Activated CD4-positive, alpha-beta memory T cell treated with anti-CD3 and anti-CD28 coated beads for 36 hours (primary cell): ENCODE data around the gene EED. TPM values are rescaled to one million over a fixed set of nuclear protein-coding genes. Genes with fewer than 3 reads are reported as not detected.
A peak's percentile ranks its signal among the peaks of the same experiment; 100 is the strongest.
"Not testable (repeated sequence)": the region's sequence is repeated elsewhere in the genome, so short reads cannot be mapped to it uniquely, and the experiment has no call there.

Experiments
- CTCF ChIA-PET: fragments of 350-600 bp; sonication (Branson Sonifier 250); formaldehyde crosslinking; loops from one replicate; lab custom pipeline; 2021; ENCODE audit warnings: antibody characterized with exemption, inconsistent platforms; lab: Charles Lee
- POLR2A ChIA-PET: fragments of 350-600 bp; sonication (Branson Sonifier 250); formaldehyde crosslinking; loops from one replicate; lab custom pipeline; 2021; ENCODE audit warnings: antibody characterized with exemption; lab: Charles Lee
- DNase-seq: peaks from one replicate; pipeline ENCODE4 v3.0.0-alpha.2; 2020
- H3K27ac Mint-ChIP-seq: one replicate; pipeline ENCODE4 v1.8.0; 2021; ENCODE audit warnings: mixed read lengths
- H3K27me3 Mint-ChIP-seq: one replicate; pipeline ENCODE4 v1.8.0; 2021; ENCODE audit warnings: mixed read lengths
- H3K36me3 Mint-ChIP-seq: one replicate; pipeline ENCODE4 v1.8.0; 2021; ENCODE audit warnings: mixed read lengths
- H3K4me1 Mint-ChIP-seq: one replicate; pipeline ENCODE4 v1.8.0; 2021; ENCODE audit warnings: low read depth, mixed read lengths
- H3K4me3 Mint-ChIP-seq: one replicate; pipeline ENCODE4 v1.8.0; 2021; ENCODE audit warnings: mild to moderate bottlenecking, mixed read lengths
- H3K9me3 Mint-ChIP-seq: one replicate; pipeline ENCODE4 v1.8.0; 2021; ENCODE audit warnings: mixed read lengths
- intact Hi-C: fragments of 100-400 bp; cut with micrococcal nuclease; formaldehyde crosslinking; loops from one replicate; pipeline ENCODE4 v1.15.1; 2023
- total RNA-seq, 2 experiments: library from RNA; stranded (reverse); gene quantifications; one replicate each; pipeline ENCODE4 v1.2.3, GENCODE V29; 2021

Gene EED
- total RNA-seq, 2 experiments from 2014 or later = 170 TPM

DNA sequence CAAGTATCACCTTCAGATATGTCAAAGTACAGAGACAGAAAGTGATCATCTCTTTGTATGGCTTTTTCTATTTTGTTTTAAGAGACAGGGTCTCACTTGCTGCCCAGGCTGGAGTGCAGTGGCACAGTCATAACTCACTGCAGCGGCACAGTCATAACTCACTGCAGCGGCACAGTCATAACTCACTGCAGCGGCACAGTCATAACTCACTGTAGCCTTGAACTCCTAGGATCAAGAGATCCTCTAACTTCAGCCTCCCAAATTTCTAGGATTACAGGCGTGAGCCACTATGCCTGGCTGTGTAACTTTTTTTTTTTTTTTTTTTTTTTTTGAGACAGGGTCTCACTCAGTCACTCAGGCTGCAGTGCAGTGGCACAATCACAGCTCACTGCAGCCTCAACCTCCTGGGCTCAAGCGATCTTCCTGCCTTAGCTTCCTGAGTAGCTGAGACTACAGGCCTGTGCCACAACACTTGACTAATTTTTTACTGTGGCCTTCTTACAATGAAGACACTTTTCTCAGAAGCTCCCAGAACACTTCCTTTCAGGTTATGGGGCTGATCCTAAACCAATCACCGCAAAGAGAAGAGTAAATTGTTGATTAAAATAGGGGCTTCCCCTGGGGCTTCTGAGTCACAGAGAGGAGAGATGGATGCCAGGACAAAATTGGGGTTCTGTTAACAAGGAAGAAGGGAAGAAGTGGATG is 48.5 kb downstream of the EED start:
- H3K4me1 Mint-ChIP-seq = peaks cover 58% of the 10 kb centered on the region
- peak; percentile 85 for DNase-seq

DNA sequence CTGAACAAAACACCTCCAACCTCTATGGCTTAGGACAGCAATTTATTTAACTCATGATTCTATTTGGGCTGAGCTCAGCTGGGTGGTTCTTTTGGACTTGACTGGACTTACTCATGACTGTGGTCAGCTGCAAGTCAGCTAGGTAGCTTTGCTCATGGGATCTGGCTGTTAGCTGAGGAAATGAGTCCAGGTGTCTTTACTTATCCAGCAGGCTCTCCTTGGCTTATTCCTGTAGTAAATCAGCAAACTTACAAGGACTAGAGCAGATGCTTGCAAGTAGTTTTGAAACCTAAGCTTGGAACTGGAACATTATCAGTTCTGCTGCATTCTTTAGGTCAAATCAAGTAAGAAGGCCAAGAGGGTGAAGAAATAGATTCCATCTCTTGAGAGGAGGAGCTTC is 49.5 kb downstream of the EED start:
- Mint-ChIP-seq H3K27me3 (no peaks in the 10 kb centered on the region), H3K4me1 (peaks cover 48% of the 10 kb centered on the region), H3K27ac (peak overlapping the region; percentile 60), H3K4me3 (no peak overlapping the region), H3K9me3 (peaks cover 5% of the 10 kb centered on the region), H3K36me3 (peaks cover 7% of the 10 kb centered on the region)
- ChIA-PET POLR2A (interaction anchor here (0.8 to 1.4 kb wide), 2 partner anchors 8 to 179 kb away, joined by 3 to 8 read pairs; partner anchors contain the start of gene HIKESHI), CTCF (interaction anchor here (1.3 to 1.5 kb wide), 3 partner anchors 8 to 440 kb away, joined by 3 to 6 read pairs (median 4); partner anchors contain the start of gene HIKESHI)
- intact Hi-C loops = loop anchor here (5.0 kb wide), 1 partner anchor 743 kb away; the partner anchor contains the start of gene TMEM135
- no peak for DNase-seq

More for the DNA sequence above, 48.5 kb downstream of the EED start:
- Mint-ChIP-seq H3K4me3 (no peak overlapping the region), H3K27me3 (no peaks in the 10 kb centered on the region), H3K36me3 (peaks cover 7% of the 10 kb centered on the region), H3K9me3 (peaks cover 5% of the 10 kb centered on the region), H3K27ac (peak overlapping the region; percentile 95)
- POLR2A ChIA-PET = interaction anchor here (0.6 to 1.4 kb wide), 3 partner anchors 9 to 91 kb away, joined by 3 to 8 read pairs (median 3); partner anchors contain the start of gene HIKESHI
- intact Hi-C loops = loop anchor here (1.0 to 5.0 kb wide), 14 partner anchors 9 to 744 kb away; partner anchors contain the start of genes CCDC83, HIKESHI and TMEM135
- CTCF ChIA-PET = interaction anchor here (1.3 to 2.2 kb wide), 5 partner anchors 9 to 251 kb away, joined by 3 to 17 read pairs (median 4); partner anchors contain the start of gene HIKESHI

- intact Hi-C loops = loop anchor here (1.0 to 5.0 kb wide), 3 partner anchors 8 to 673 kb away; partner anchors contain the start of gene TMEM126B
- no peak for DNase-seq
- POLR2A ChIA-PET = interaction anchor here (1.6 kb wide), 1 partner anchor 8 kb away, joined by 8 read pairs; no protein-coding TSS in a partner anchor
- Mint-ChIP-seq H3K4me1 (peaks cover 23% of the 10 kb centered on the region), H3K27ac (peak overlapping the region; percentile 93), H3K4me3 (peak overlapping the region; percentile 100), H3K27me3 (no peaks in the 10 kb centered on the region), H3K9me3 (no peaks in the 10 kb centered on the region), H3K36me3 (peaks cover 4% of the 10 kb centered on the region)
- CTCF ChIA-PET = interaction anchor here (0.6 to 2.1 kb wide), 4 partner anchors 8 to 374 kb away, joined by 3 to 6 read pairs (median 5); no protein-coding TSS in a partner anchor
Measured at GRCh38 chr11:86301742-86302091, 57.2 kb downstream of the EED start.

DNA sequence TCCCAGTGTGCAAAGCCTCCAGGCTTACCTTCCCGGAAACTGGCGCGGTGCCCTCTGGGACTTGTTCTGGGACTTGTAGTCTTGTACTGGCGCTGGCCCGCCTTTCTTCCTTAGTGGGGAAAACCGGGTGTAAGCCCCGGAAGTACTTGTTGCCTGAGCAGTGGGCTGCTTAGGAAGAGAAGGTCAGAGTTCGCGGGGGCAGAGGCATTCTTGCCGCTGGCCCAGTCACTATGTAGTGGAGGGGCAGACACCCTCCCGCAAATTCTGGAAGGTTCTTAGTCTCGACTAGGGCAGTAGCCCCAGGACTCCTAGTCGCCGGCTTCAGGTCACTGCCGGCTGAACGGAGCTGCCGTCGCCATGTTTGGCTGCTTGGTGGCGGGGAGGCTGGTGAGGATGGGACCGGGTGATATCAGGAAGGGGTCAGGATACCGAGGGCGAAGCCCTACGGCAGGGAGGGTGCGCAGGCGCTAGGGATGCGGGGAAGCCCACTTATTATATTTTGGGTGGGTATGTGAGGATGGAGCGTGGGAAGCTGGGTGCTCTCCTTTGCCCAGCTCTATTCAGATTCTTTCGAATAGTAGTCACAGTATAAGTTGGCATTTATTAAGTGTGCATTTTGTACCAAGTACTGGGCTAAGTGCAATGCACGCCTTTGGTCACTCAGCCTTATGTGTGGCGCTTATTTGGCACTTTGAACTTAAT is 57.7 kb downstream of the EED start, which contains the start of gene HIKESHI:
HIKESHI (plus strand) TSS at position 149 of the 702 bp plus-strand sequence; CDS start at position 358, 209 bp downstream.
- H3K4me1 Mint-ChIP-seq = peaks cover 23% of the 10 kb centered on the region
- peak within 1 kb of the TSS; percentile 100 for H3K4me3 Mint-ChIP-seq
- ChIA-PET POLR2A (interaction anchor here (1.0 to 1.6 kb wide), 4 partner anchors 9 to 447 kb away, joined by 3 to 8 read pairs (median 4); partner anchors contain the start of gene CCDC83), CTCF (interaction anchor here (0.6 to 2.1 kb wide), 5 partner anchors 9 to 374 kb away, joined by 3 to 6 read pairs (median 4); no protein-coding TSS in a partner anchor)
- H3K27me3 Mint-ChIP-seq = no peaks in the 10 kb centered on the region
- peaks cover 4% of the 10 kb centered on the region for H3K36me3 Mint-ChIP-seq
- no peaks in the 10 kb centered on the region for H3K9me3 Mint-ChIP-seq
- H3K27ac Mint-ChIP-seq = peak within 1 kb of the TSS; percentile 93
- peak; percentile 95 for DNase-seq
- intact Hi-C loops = loop anchor here (1.0 to 5.0 kb wide), 3 partner anchors 9 to 673 kb away; partner anchors contain the start of gene TMEM126B

DNA sequence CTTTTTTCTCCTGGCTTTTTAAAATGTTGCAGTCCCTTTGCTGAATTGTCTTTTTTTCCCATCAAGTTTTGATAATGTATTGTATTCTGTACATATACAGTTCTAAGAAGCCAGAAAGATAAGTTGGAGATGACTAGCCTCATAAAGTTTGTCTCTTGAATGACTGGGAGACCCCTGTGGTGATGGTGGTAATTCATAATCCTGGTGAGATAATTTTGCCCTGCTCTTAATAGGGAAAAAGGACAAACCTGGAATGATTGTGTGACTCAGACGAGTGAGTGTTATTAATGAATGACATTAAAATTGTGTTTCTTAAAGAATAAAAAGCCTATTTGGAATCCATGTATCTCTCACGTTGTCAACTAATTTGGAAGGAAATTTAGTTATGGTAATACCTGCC is 58.7 kb downstream of the EED start:
- CTCF ChIA-PET = interaction anchor here (0.9 to 2.1 kb wide), 2 partner anchors 10 to 262 kb away, joined by 3 to 6 read pairs; no protein-coding TSS in a partner anchor
- DNase-seq = no peak
- peaks cover 23% of the 10 kb centered on the region for H3K4me1 Mint-ChIP-seq
- POLR2A ChIA-PET = interaction anchor here (1.2 to 1.6 kb wide), 2 partner anchors 10 to 12 kb away, joined by 4 to 8 read pairs; no protein-coding TSS in a partner anchor
- no peaks in the 10 kb centered on the region for H3K27me3 Mint-ChIP-seq
- H3K27ac Mint-ChIP-seq = peak overlapping the region; percentile 93
- peaks cover 4% of the 10 kb centered on the region for H3K36me3 Mint-ChIP-seq
- H3K4me3 Mint-ChIP-seq = peak overlapping the region; percentile 100
- intact Hi-C loops = loop anchor here (2.0 to 5.0 kb wide), 2 partner anchors 641 to 674 kb away; partner anchors contain the start of gene TMEM126B
- H3K9me3 Mint-ChIP-seq = no peaks in the 10 kb centered on the region

DNA sequence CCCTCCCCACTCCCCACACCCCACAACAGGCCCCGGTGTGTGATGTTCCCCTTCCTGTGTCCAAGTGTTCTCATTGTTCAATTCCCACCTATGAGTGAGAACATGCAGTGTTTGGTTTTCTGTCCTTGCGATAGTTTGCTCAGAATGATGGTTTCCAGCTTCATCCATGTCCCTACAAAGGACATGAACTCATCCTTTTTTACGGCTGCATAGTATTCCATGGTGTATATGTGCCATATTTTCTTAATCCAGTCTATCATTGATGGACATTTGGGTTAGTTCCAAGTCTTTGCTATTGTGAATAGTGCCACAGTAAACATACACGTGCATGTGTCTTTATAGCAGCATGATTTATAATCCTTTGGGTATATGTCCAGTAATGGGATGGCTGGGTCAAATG is 64.2 kb downstream of the EED start:
- H3K27ac Mint-ChIP-seq, H3K27me3 Mint-ChIP-seq, POLR2A ChIA-PET, H3K4me3 Mint-ChIP-seq, intact Hi-C loops, DNase-seq, H3K9me3 Mint-ChIP-seq, CTCF ChIA-PET: not testable (repeated sequence)
- Mint-ChIP-seq H3K36me3 (peaks cover 32% of the 10 kb centered on the region), H3K4me1 (peaks cover 28% of the 10 kb centered on the region)

- ChIA-PET CTCF (no interaction called here), POLR2A (no interaction called here)
- no peak overlapping the region for H3K4me3 Mint-ChIP-seq
- intact Hi-C loops = no loop called here
- H3K27me3 Mint-ChIP-seq = no peaks in the 10 kb centered on the region
- H3K36me3 Mint-ChIP-seq = peaks cover 34% of the 10 kb centered on the region
- H3K9me3 Mint-ChIP-seq = no peaks in the 10 kb centered on the region
- peaks cover 23% of the 10 kb centered on the region for H3K4me1 Mint-ChIP-seq
- H3K27ac Mint-ChIP-seq = no peak overlapping the region
- DNase-seq = no peak
Measured at GRCh38 chr11:86313793-86314192, 69.2 kb downstream of the EED start.

GRCh38 chr11:86314636-86315035 is 70.1 kb downstream of the EED start:
- Mint-ChIP-seq H3K27me3 (no peaks in the 10 kb centered on the region), H3K4me1 (peaks cover 19% of the 10 kb centered on the region), H3K9me3 (no peaks in the 10 kb centered on the region), H3K27ac (no peak overlapping the region), H3K4me3 (no peak overlapping the region), H3K36me3 (peaks cover 29% of the 10 kb centered on the region)
- intact Hi-C loops = no loop called here
- CTCF ChIA-PET = no interaction called here
- POLR2A ChIA-PET = interaction anchor here (0.9 kb wide), 1 partner anchor 12 kb away, joined by 4 read pairs; the partner anchor contains the start of gene HIKESHI
- DNase-seq = no peak

Other genes with a start within 250 kb of the EED start
- 10 to 100 TPM; 75.9 to 90.4 TPM for gene PICALM, start 175.7 kb upstream of the EED start, total RNA-seq
- gene HIKESHI, start 57.5 kb downstream of the EED start, total RNA-seq = 10 to 100 TPM; 53.1 to 55.1 TPM
- under 1 TPM; 0.83 to 0.90 TPM for gene CCDC81, start 130.1 kb downstream of the EED start, total RNA-seq